GM23248 (cell line): ENCODE data around the gene ANKRD12.
"Not testable (repeated sequence)": the region's sequence is repeated elsewhere in the genome, so short reads cannot be mapped to it uniquely, and the experiment has no call there.

ENCODE experiments used
- EZH2 ChIP-seq: fragments of 200-600 bp; sonication (generic); IDR thresholded peaks from 2 replicates; pipeline ENCODE4 v1.6.1; 2018; ENCODE audit warnings: antibody characterized with exemption, mild to moderate bottlenecking; ENCODE audit not compliant: insufficient read depth, poor library complexity, severe bottlenecking
- EZH2phosphoT487 ChIP-seq: fragments of 200-600 bp; sonication (generic); IDR thresholded peaks from 2 replicates; pipeline ENCODE4 v1.6.1; 2018; ENCODE audit warnings: antibody characterized with exemption, moderate library complexity, mild to moderate bottlenecking, low read depth; ENCODE audit not compliant: insufficient read depth

- TF ChIP-seq EZH2, EZH2phosphoT487: not testable (repeated sequence)
These were observed 47.9 kb upstream of the ANKRD12 start for GRCh38 chr18:9088727-9089126.
